ENCODE measurements around the gene DCDC2. TPM values are rescaled to one million over a fixed set of nuclear protein-coding genes. Genes with fewer than 3 reads are reported as not detected.

Gene DCDC2
- total and polyA plus RNA-seq, 2 donors (not counting 1 experiment from before 2014, with no cell fraction given): not detected

GRCh38 chr6:24127316-24127715 is 230.5 kb downstream of the DCDC2 start:
- H3K9me3 Mint-ChIP-seq (ENCODE audit: insufficient read depth): peaks cover 3% of the 10 kb centered on the region
- H3K79me2 ChIP-seq (ENCODE audit: control insufficient read depth, insufficient read depth, low read length): no peaks in the 10 kb centered on the region
- ATAC-seq (ENCODE audit: low read depth) (no peak), DNase-seq (no peak)
- H4K20me1 ChIP-seq (ENCODE audit: control insufficient read depth, insufficient read depth, low read length, poor library complexity, severe bottlenecking): no peaks in the 10 kb centered on the region
- no peak overlapping the region for H3K27ac Mint-ChIP-seq
- no peak overlapping the region for H2AFZ ChIP-seq (ENCODE audit: insufficient read depth, low read depth, low read length, poor library complexity, severe bottlenecking)
- H3K36me3 ChIP-seq (replicated peaks in 1 of 2; ENCODE audit: control extremely low read depth in 1 of 2, control insufficient read depth in 1 of 2, extremely low read depth in 1 of 2, insufficient read depth in 2 of 2, low read length in 1 of 2): no peaks in the 10 kb centered on the region
- POLR2A ChIA-PET: no interaction called here
- peaks cover 23% of the 10 kb centered on the region for H3K27me3 Mint-ChIP-seq
- TF ChIP-seq, protein P1, sequence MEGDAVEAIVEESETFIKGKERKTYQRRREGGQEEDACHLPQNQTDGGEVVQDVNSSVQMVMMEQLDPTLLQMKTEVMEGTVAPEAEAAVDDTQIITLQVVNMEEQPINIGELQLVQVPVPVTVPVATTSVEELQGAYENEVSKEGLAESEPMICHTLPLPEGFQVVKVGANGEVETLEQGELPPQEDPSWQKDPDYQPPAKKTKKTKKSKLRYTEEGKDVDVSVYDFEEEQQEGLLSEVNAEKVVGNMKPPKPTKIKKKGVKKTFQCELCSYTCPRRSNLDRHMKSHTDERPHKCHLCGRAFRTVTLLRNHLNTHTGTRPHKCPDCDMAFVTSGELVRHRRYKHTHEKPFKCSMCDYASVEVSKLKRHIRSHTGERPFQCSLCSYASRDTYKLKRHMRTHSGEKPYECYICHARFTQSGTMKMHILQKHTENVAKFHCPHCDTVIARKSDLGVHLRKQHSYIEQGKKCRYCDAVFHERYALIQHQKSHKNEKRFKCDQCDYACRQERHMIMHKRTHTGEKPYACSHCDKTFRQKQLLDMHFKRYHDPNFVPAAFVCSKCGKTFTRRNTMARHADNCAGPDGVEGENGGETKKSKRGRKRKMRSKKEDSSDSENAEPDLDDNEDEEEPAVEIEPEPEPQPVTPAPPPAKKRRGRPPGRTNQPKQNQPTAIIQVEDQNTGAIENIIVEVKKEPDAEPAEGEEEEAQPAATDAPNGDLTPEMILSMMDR (IDR thresholded peaks at IDR 0.05): no peak
- TF ChIP-seq EZH2 (IDR thresholded peaks at IDR 0.05; ENCODE audit: borderline replicate concordance, insufficient read depth, low read depth, low read length, poor library complexity, severe bottlenecking): no peak
- intact Hi-C loops (cut with micrococcal nuclease): no loop called here
- H3K27me3 ChIP-seq (replicated peaks in 1 of 4; ENCODE audit: control extremely low read depth in 1 of 4, control insufficient read depth in 3 of 4, insufficient read depth in 4 of 4, low read length in 3 of 4): no peaks in the 10 kb centered on the region
- no peak overlapping the region for H3K4me3 Mint-ChIP-seq
- no peak overlapping the region for H3K4me2 ChIP-seq (replicated peaks; ENCODE audit: low read depth, low read length, poor library complexity, severe bottlenecking)
- H3K4me1 Mint-ChIP-seq: peaks cover 2% of the 10 kb centered on the region
- WGBS (ENCODE audit: insufficient coverage): no CpG with 5 or more reads among the region's 2 CpGs
- H3K9ac ChIP-seq (ENCODE audit: low read length): no peak overlapping the region
- CTCF ChIA-PET: no interaction called here
- H3K4me1 ChIP-seq (ENCODE audit: control insufficient read depth in 2 of 2, insufficient read depth in 2 of 2, low read length in 2 of 2): no peaks in the 10 kb centered on the region
- H3K27ac ChIP-seq (ENCODE audit: low read length in 2 of 2): no peak overlapping the region
- no peak overlapping the region for H3K4me3 ChIP-seq (ENCODE audit: control extremely low read depth in 1 of 5, extremely low read depth in 1 of 5, insufficient read depth in 1 of 5, low read depth in 2 of 5, low read length in 4 of 5)
- H3K9me3 ChIP-seq (ENCODE audit: control extremely low read depth in 1 of 3, control insufficient read depth in 2 of 3, insufficient read depth in 1 of 3, low read length in 2 of 3): peaks cover 0 to 3% (median 0%) of the 10 kb centered on the region in 3 donors

GRCh38 chr6:24126586-24127192 is 231.2 kb downstream of the DCDC2 start:
- Histone ChIP-seq H3K79me2 (ENCODE audit: control insufficient read depth, insufficient read depth, low read length) (no peaks in the 10 kb centered on the region), H3K4me2 (replicated peaks; ENCODE audit: low read depth, low read length, poor library complexity, severe bottlenecking) (no peak overlapping the region), H3K9me3 (ENCODE audit: control extremely low read depth in 1 of 3, control insufficient read depth in 2 of 3, insufficient read depth in 1 of 3, low read length in 2 of 3) (peaks cover 0 to 3% (median 0%) of the 10 kb centered on the region in 3 donors), H3K9ac (ENCODE audit: low read length) (no peak overlapping the region), H2AFZ (ENCODE audit: insufficient read depth, low read depth, low read length, poor library complexity, severe bottlenecking) (no peak overlapping the region), H3K4me1 (ENCODE audit: control insufficient read depth in 2 of 2, insufficient read depth in 2 of 2, low read length in 2 of 2) (no peaks in the 10 kb centered on the region), H3K27me3 (replicated peaks in 1 of 4; ENCODE audit: control extremely low read depth in 1 of 4, control insufficient read depth in 3 of 4, insufficient read depth in 4 of 4, low read length in 3 of 4) (no peaks in the 10 kb centered on the region), H3K4me3 (ENCODE audit: control extremely low read depth in 1 of 5, extremely low read depth in 1 of 5, insufficient read depth in 1 of 5, low read depth in 2 of 5, low read length in 4 of 5) (no peak overlapping the region), H4K20me1 (ENCODE audit: control insufficient read depth, insufficient read depth, low read length, poor library complexity, severe bottlenecking) (no peaks in the 10 kb centered on the region), H3K27ac (ENCODE audit: low read length in 2 of 2) (no peak overlapping the region), H3K36me3 (replicated peaks in 1 of 2; ENCODE audit: control extremely low read depth in 1 of 2, control insufficient read depth in 1 of 2, extremely low read depth in 1 of 2, insufficient read depth in 2 of 2, low read length in 1 of 2) (no peaks in the 10 kb centered on the region)
- WGBS (ENCODE audit: insufficient coverage): 3% methylated on average over 4 of the region's 6 CpGs
- Mint-ChIP-seq H3K27ac (no peak overlapping the region), H3K27me3 (peaks cover 23% of the 10 kb centered on the region), H3K9me3 (ENCODE audit: insufficient read depth) (peaks cover 3% of the 10 kb centered on the region), H3K4me1 (peaks cover 2% of the 10 kb centered on the region), H3K4me3 (no peak overlapping the region)
- DNase-seq (peak; percentile 6), ATAC-seq (ENCODE audit: low read depth) (no peak)
- intact Hi-C loops (cut with micrococcal nuclease): no loop called here
- no peak for TF ChIP-seq EZH2 (IDR thresholded peaks at IDR 0.05; ENCODE audit: borderline replicate concordance, insufficient read depth, low read depth, low read length, poor library complexity, severe bottlenecking)
- TF ChIP-seq, protein P1 (IDR thresholded peaks at IDR 0.05): no peak
- POLR2A ChIA-PET: no interaction called here
- CTCF ChIA-PET: no interaction called here
